Measurements from ENCODE around the gene SNX19. TPM values are rescaled to one million over a fixed set of nuclear protein-coding genes. Genes with fewer than 3 reads are reported as not detected.

SNX19 gene
- total RNA-seq, 1 donor from 2014 or later = 45.6 TPM

DNA sequence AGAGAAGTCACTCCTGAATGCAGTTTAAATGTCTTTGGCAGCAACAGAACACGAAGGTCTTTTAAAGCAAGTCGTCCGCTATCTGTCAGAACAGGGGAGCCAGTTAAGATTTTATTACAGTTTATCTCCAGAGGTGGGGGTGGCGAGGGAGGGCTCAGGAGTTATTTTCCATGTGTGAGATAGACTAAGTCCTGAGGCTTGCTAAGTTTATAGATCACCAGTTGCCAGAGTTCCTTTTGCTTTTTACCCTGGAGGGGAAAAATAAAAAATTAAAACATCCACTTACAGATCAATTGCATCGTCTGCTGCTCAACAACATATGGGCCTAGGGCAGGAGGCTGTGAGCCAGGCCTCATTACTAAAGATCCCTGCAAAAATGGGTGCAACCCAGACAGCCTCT, 90.7 kb downstream of the SNX19 start:
- Mint-ChIP-seq H3K27ac (ENCODE audit: unreplicated experiment) (no peak overlapping the region), H3K4me3 (ENCODE audit: unreplicated experiment) (no peak overlapping the region), H3K36me3 (ENCODE audit: low read depth, unreplicated experiment) (peaks cover 2% of the 10 kb centered on the region)

More for the DNA sequence above, 90.7 kb downstream of the SNX19 start:
- Mint-ChIP-seq H3K4me1 (ENCODE audit: low read depth, unreplicated experiment) (peaks cover 11% of the 10 kb centered on the region), H3K27me3 (ENCODE audit: low read depth, unreplicated experiment) (peaks cover 22% of the 10 kb centered on the region), H3K9me3 (ENCODE audit: unreplicated experiment) (no peaks in the 10 kb centered on the region)
- H3K79me2 ChIP-seq (ENCODE audit: insufficient read depth, low read length) = no peaks in the 10 kb centered on the region
- H3K9me3 ChIP-seq (ENCODE audit: insufficient read depth, low read depth, low read length) = no peaks in the 10 kb centered on the region
- FAIRE-seq (no peak), DNase-seq (ENCODE audit: low read depth) (no peak)
- H3K4me3 ChIP-seq (ENCODE audit: insufficient read depth, low read depth, low read length) = no peak overlapping the region
- TF ChIP-seq, protein P1, sequence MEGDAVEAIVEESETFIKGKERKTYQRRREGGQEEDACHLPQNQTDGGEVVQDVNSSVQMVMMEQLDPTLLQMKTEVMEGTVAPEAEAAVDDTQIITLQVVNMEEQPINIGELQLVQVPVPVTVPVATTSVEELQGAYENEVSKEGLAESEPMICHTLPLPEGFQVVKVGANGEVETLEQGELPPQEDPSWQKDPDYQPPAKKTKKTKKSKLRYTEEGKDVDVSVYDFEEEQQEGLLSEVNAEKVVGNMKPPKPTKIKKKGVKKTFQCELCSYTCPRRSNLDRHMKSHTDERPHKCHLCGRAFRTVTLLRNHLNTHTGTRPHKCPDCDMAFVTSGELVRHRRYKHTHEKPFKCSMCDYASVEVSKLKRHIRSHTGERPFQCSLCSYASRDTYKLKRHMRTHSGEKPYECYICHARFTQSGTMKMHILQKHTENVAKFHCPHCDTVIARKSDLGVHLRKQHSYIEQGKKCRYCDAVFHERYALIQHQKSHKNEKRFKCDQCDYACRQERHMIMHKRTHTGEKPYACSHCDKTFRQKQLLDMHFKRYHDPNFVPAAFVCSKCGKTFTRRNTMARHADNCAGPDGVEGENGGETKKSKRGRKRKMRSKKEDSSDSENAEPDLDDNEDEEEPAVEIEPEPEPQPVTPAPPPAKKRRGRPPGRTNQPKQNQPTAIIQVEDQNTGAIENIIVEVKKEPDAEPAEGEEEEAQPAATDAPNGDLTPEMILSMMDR (IDR thresholded peaks at IDR 0.05; ENCODE audit: insufficient read depth, low read depth, low read length) = no peak
- peaks cover 9% of the 10 kb centered on the region for H3K4me1 ChIP-seq (ENCODE audit: insufficient read depth, low read length)
- H2AFZ ChIP-seq (ENCODE audit: low read depth, low read length) = no peak overlapping the region
- no peak overlapping the region for H3K4me2 ChIP-seq (ENCODE audit: low read length)
- no peaks in the 10 kb centered on the region for H3K36me3 ChIP-seq (ENCODE audit: insufficient read depth, low read length)
- H3K27me3 ChIP-seq (ENCODE audit: insufficient read depth, low read length) = no peaks in the 10 kb centered on the region
- H3K27ac ChIP-seq (ENCODE audit: low read depth, low read length) = no peak overlapping the region
- no peak overlapping the region for H3K9ac ChIP-seq (ENCODE audit: low read length)
- H4K20me1 ChIP-seq (ENCODE audit: insufficient read depth, low read length) = no peaks in the 10 kb centered on the region

Data from astrocyte (in vitro differentiated cells and primary cell).